OCI-LY1 (cell line): Measurements from ENCODE around the gene PTPRU.

Source experiments
- H2AFZ ChIP-seq: fragments of 200-600 bp; sonication (generic), shearing (Covaris generic); 2 replicates; pipeline ENCODE4 v1.6.0; 2014; ENCODE audit warnings: antibody characterized with exemption, mild to moderate bottlenecking, low read length
- H3F3A ChIP-seq: fragments of 200-600 bp; sonication (generic), shearing (Covaris generic); 2 replicates; pipeline ENCODE4 v1.6.0; 2014; ENCODE audit warnings: mild to moderate bottlenecking, antibody characterized with exemption, low read length, moderate library complexity; ENCODE audit not compliant: insufficient read depth
- H3K27ac ChIP-seq: fragments of 200-600 bp; sonication (generic); 2 replicates; pipeline ENCODE4 v1.5.1; 2014; ENCODE audit warnings: low read length, mixed run types, mild to moderate bottlenecking, low read depth; ENCODE audit not compliant: poor library complexity, severe bottlenecking
- H3K27me3 ChIP-seq: fragments of 200-600 bp; sonication (generic); 2 replicates; pipeline ENCODE4 v1.6.0; 2014; ENCODE audit warnings: antibody characterized with exemption, mild to moderate bottlenecking, low read length, moderate library complexity; ENCODE audit not compliant: insufficient read depth
- H3K36me3 ChIP-seq: fragments of 200-600 bp; sonication (generic); 2 replicates; pipeline ENCODE4 v1.6.1; 2014; ENCODE audit warnings: mild to moderate bottlenecking, antibody characterized with exemption, low read length, moderate library complexity, mixed read lengths; ENCODE audit not compliant: insufficient read depth
- H3K4me1 ChIP-seq: fragments of 200-600 bp; sonication (generic); 2 replicates; pipeline ENCODE4 v1.5.1; 2014; ENCODE audit warnings: mild to moderate bottlenecking, low read length, moderate library complexity; ENCODE audit not compliant: insufficient read depth, severe bottlenecking
- H3K4me2 ChIP-seq: fragments of 200-600 bp; sonication (generic), shearing (Covaris generic); 2 replicates; pipeline ENCODE4 v1.6.1; 2014; ENCODE audit warnings: low read length
- H3K4me3 ChIP-seq: fragments of 200-600 bp; sonication (generic); 2 replicates; pipeline ENCODE4 v1.5.1; 2014; ENCODE audit warnings: low read length, low read depth, mild to moderate bottlenecking, mixed read lengths; ENCODE audit not compliant: poor library complexity, severe bottlenecking
- H3K79me2 ChIP-seq: fragments of 200-600 bp; shearing (Covaris generic); 2 replicates; pipeline ENCODE4 v1.6.1; 2016; ENCODE audit warnings: mixed run types, low read length, mixed read lengths; ENCODE audit not compliant: insufficient read depth
- H3K9ac ChIP-seq: fragments of 200-600 bp; sonication (generic), shearing (Covaris generic); 2 replicates; pipeline ENCODE4 v1.6.1; 2014; ENCODE audit warnings: mild to moderate bottlenecking, low read length, mixed read lengths
- H3K9me2 ChIP-seq: fragments of 200-600 bp; sonication (generic), shearing (Covaris generic); 2 replicates; pipeline ENCODE4 v1.6.1; 2014; ENCODE audit warnings: low read depth, mild to moderate bottlenecking, low read length, mixed read lengths
- H3K9me3 ChIP-seq: fragments of 200-600 bp; shearing (Covaris generic); 2 replicates; pipeline ENCODE4 v1.6.1; 2014; ENCODE audit warnings: low read length, mixed read lengths
- H4K20me1 ChIP-seq: fragments of 200-600 bp; sonication (generic), shearing (Covaris generic); 2 replicates; pipeline ENCODE4 v1.6.0; 2016; ENCODE audit warnings: mild to moderate bottlenecking, low read length; ENCODE audit not compliant: insufficient read depth
- EZH2 ChIP-seq: fragments of 200-600 bp; sonication (generic), shearing (Covaris generic); IDR thresholded peaks from 2 replicates; pipeline ENCODE4 v1.8.0; 2017; ENCODE audit warnings: borderline replicate concordance, mixed run types, mild to moderate bottlenecking, antibody characterized with exemption, low read length, moderate library complexity, mixed read lengths
- TF ChIP-seq, protein P1 (sequence below): fragments of 200-600 bp; sonication (generic), shearing (Covaris generic); IDR thresholded peaks from 2 replicates; pipeline ENCODE4 v1.5.1; 2017; ENCODE audit warnings: mild to moderate bottlenecking, antibody characterized with exemption, low read length, moderate library complexity, mixed read lengths

PTPRU gene

DNA sequence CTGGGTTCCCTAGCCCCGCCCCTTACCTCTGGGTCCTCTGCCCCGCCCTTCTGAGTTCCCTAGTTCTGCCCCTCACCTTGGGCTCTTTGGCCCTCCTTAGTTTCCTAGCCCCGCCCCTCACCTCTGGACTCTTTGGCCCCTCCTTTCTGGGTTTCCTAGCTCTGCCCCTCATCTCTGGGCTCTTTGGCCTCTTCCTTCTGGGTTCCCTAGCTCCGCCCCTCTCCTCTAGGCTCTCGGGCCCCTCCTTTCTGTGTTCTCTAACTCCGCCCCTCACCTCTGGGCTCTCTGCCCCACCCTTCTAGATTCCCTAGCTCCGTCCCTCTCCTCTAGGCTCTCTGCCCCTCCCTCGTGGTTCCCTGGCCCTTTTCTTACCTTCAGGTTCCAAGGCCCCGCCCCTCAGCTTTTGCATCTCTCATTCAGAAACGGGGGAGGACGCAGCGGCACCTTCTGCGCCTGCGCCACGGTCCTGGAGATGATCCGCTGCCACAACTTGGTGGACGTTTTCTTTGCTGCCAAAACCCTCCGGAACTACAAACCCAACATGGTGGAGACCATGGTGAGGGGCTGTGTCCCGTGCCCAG, 88.5 kb downstream of the PTPRU start:
- no peaks in the 10 kb centered on the region for H3K27me3 ChIP-seq
- no peaks in the 10 kb centered on the region for H4K20me1 ChIP-seq
- no peak overlapping the region for H3K27ac ChIP-seq
- no peaks in the 10 kb centered on the region for H3F3A ChIP-seq
- no peaks in the 10 kb centered on the region for H3K36me3 ChIP-seq
- H3K4me3 ChIP-seq = no peak overlapping the region
- no peak overlapping the region for H3K9ac ChIP-seq
- H3K4me1 ChIP-seq = no peaks in the 10 kb centered on the region
- no peak overlapping the region for H2AFZ ChIP-seq
- TF ChIP-seq EZH2 = no peak
- TF ChIP-seq, protein P1, sequence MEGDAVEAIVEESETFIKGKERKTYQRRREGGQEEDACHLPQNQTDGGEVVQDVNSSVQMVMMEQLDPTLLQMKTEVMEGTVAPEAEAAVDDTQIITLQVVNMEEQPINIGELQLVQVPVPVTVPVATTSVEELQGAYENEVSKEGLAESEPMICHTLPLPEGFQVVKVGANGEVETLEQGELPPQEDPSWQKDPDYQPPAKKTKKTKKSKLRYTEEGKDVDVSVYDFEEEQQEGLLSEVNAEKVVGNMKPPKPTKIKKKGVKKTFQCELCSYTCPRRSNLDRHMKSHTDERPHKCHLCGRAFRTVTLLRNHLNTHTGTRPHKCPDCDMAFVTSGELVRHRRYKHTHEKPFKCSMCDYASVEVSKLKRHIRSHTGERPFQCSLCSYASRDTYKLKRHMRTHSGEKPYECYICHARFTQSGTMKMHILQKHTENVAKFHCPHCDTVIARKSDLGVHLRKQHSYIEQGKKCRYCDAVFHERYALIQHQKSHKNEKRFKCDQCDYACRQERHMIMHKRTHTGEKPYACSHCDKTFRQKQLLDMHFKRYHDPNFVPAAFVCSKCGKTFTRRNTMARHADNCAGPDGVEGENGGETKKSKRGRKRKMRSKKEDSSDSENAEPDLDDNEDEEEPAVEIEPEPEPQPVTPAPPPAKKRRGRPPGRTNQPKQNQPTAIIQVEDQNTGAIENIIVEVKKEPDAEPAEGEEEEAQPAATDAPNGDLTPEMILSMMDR = no peak
- H3K4me2 ChIP-seq = no peak overlapping the region
- no peaks in the 10 kb centered on the region for H3K9me2 ChIP-seq
- no peaks in the 10 kb centered on the region for H3K79me2 ChIP-seq
- no peaks in the 10 kb centered on the region for H3K9me3 ChIP-seq

GRCh38 chr1:29325675-29326074, 89.4 kb downstream of the PTPRU start:
- H3K4me2 ChIP-seq = no peak overlapping the region
- no peaks in the 10 kb centered on the region for H3K36me3 ChIP-seq
- no peaks in the 10 kb centered on the region for H3K9me3 ChIP-seq
- H3K9ac ChIP-seq = no peak overlapping the region
- TF ChIP-seq EZH2 = no peak
- no peak overlapping the region for H3K4me3 ChIP-seq
- no peaks in the 10 kb centered on the region for H3K9me2 ChIP-seq
- no peak overlapping the region for H2AFZ ChIP-seq
- no peaks in the 10 kb centered on the region for H3K27me3 ChIP-seq
- no peaks in the 10 kb centered on the region for H3K4me1 ChIP-seq
- no peaks in the 10 kb centered on the region for H4K20me1 ChIP-seq
- no peaks in the 10 kb centered on the region for H3K79me2 ChIP-seq
- no peak overlapping the region for H3K27ac ChIP-seq
- H3F3A ChIP-seq = no peaks in the 10 kb centered on the region

DNA sequence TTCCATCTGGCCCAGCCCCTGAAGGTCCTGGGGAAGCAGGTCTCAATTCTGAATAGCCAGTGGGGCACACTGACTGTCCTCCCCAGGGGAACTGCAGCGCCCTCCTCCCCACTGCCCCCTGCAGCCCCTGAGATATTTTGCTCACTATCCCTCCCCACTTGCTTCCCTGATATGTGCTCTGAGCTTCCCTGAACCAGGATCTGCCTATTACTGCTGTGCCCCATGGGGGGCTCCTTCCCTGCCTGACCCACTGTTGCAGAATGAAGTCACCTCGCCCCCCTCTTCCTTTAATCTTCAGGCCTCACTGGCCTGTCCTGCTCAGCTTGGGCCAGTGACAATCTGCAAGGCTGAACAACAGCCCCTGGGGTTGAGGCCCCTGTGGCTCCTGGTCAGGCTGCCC, 89.8 kb downstream of the PTPRU start:
- H3K27ac ChIP-seq = no peak overlapping the region
- no peak overlapping the region for H2AFZ ChIP-seq
- no peak overlapping the region for H3K4me2 ChIP-seq
- H3F3A ChIP-seq = no peaks in the 10 kb centered on the region
- H3K79me2 ChIP-seq = no peaks in the 10 kb centered on the region
- H3K4me1 ChIP-seq = no peaks in the 10 kb centered on the region
- H3K9ac ChIP-seq = no peak overlapping the region
- no peaks in the 10 kb centered on the region for H3K27me3 ChIP-seq
- no peaks in the 10 kb centered on the region for H3K9me3 ChIP-seq
- TF ChIP-seq, protein P1 = no peak
- TF ChIP-seq EZH2 = no peak
- no peaks in the 10 kb centered on the region for H3K9me2 ChIP-seq
- no peak overlapping the region for H3K4me3 ChIP-seq
- H3K36me3 ChIP-seq = no peaks in the 10 kb centered on the region
- H4K20me1 ChIP-seq = no peaks in the 10 kb centered on the region

GRCh38 chr1:29327223-29327935, 91.1 kb downstream of the PTPRU start:
- Histone ChIP-seq H3K4me3 (no peak overlapping the region), H2AFZ (no peak overlapping the region), H3K79me2 (no peaks in the 10 kb centered on the region), H3K4me2 (no peak overlapping the region), H3F3A (no peaks in the 10 kb centered on the region), H3K9me2 (no peaks in the 10 kb centered on the region), H3K4me1 (no peaks in the 10 kb centered on the region), H3K36me3 (no peaks in the 10 kb centered on the region), H3K27ac (no peak overlapping the region), H3K9me3 (no peaks in the 10 kb centered on the region), H3K9ac (no peak overlapping the region), H3K27me3 (0 out of 2 replicates have a peak, but pooled peaks cover 4% of the 10 kb centered on the region), H4K20me1 (no peaks in the 10 kb centered on the region)
- no peak for TF ChIP-seq EZH2
- TF ChIP-seq, protein P1 = no peak
